ENCODE measurements around the gene RBP5. TPM values are rescaled to one million over a fixed set of nuclear protein-coding genes. Genes with fewer than 3 reads are reported as not detected.
A peak's percentile ranks its signal among the peaks of the same experiment; 100 is the strongest.

Gene RBP5
- total RNA-seq, 1 donor from 2014 or later = not detected

DNA sequence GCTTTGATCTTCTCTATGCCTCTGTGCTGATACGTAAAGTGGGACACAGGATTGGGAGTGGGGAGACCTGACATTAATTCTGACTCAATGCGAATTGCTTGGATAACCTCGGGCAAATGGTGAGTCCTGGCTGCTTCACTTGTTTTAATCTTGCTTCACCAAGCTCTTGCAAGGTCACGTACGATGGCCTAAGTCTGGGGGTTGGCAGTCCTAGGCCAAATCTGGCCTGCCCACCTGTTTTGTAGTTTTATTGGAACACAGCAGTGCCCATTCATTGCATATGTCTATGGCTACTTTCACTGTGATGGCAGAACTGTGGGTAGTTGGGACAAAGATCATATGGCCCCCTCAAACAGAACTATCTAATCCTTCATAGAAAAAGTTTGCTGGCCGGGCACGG lies 14.9 kb upstream of the RBP5 start:
- Mint-ChIP-seq H3K27me3 (no peaks in the 10 kb centered on the region), H3K9me3 (no peaks in the 10 kb centered on the region), H3K4me1 (no peaks in the 10 kb centered on the region), H3K36me3 (ENCODE audit: low read depth) (peaks cover 7% of the 10 kb centered on the region), H3K27ac (no peak overlapping the region), H3K4me3 (no peak overlapping the region)
- intact Hi-C loops (cut with micrococcal nuclease) = no loop called here
- CTCF ChIA-PET = interaction anchor here (0.7 to 1.8 kb wide), 3 partner anchors 36 to 274 kb away, joined by 3 to 6 read pairs (median 4); partner anchors contain the start of gene LPCAT3
- POLR2A ChIA-PET = no interaction called here
- TF ChIP-seq, protein P1, sequence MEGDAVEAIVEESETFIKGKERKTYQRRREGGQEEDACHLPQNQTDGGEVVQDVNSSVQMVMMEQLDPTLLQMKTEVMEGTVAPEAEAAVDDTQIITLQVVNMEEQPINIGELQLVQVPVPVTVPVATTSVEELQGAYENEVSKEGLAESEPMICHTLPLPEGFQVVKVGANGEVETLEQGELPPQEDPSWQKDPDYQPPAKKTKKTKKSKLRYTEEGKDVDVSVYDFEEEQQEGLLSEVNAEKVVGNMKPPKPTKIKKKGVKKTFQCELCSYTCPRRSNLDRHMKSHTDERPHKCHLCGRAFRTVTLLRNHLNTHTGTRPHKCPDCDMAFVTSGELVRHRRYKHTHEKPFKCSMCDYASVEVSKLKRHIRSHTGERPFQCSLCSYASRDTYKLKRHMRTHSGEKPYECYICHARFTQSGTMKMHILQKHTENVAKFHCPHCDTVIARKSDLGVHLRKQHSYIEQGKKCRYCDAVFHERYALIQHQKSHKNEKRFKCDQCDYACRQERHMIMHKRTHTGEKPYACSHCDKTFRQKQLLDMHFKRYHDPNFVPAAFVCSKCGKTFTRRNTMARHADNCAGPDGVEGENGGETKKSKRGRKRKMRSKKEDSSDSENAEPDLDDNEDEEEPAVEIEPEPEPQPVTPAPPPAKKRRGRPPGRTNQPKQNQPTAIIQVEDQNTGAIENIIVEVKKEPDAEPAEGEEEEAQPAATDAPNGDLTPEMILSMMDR (IDR thresholded peaks at IDR 0.05) = no peak
- DNase-seq = no peak
- ATAC-seq (ENCODE audit: low read depth) = no peak

DNA sequence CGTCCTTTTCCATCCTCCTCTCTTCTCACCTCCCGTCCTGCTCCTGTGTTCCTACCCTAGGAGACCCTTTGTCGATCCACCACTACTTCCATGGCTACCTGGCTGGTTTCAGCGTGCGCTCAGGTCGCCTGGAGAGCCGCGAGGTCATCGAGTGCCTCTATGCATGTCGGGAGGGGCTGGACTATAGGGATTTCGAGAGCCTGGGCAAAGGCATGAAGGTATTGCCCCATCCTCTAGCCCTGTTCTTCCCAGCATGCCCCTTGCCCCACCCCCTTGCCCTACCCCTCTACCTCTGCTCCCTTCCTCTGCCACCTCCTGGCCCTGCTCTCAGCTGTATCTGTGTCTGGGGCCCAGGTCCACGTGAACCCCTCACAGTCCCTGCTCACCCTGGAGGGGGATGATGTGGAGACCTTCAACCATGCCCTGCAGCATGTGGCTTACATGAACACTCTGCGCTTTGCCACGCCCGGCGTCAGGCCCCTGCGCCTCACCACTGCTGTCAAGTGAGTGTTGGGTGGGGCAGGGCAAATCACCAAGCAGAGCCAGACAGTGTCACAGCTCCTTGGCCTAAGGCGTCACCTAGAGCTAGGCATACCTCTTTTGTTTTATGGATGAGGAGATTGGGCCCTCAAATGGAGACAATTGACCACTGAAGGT lies 14.2 kb upstream of the RBP5 start:
- no peak for ATAC-seq (ENCODE audit: low read depth)
- CTCF ChIA-PET = interaction anchor here (0.9 to 1.8 kb wide), 3 partner anchors 18 to 274 kb away, joined by 3 to 6 read pairs (median 3); no protein-coding TSS in a partner anchor
- POLR2A ChIA-PET = no interaction called here

DNA sequence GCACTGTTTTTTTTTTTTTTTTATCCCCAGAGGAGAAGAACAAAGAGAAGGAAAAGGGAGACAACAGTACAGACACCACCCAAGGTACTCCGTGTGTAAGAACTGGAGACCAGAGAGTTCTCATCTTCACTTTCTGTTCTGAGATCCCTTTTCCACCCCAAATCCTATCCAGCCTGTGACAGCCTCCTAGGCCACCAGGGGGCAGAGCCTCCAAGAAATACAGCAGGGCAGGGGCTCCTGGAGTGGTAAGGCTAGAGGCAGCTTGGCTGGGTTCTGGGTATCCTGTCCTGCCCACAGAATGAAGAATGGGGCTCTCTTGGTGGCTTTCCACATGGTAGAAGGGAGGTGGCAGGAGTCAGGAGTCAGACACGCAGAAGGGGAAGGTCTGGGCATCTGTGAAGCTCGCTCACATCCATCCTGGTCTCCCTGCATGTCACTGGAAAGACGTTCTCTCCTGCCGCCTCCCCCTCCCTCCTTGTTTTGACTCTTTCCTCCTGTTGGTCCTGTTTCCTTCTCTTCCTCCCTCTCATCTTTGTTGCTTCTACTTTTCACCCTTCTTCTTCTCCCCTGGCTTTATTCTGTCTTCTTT lies 13.5 kb upstream of the RBP5 start:
- DNase-seq (no peak), ATAC-seq (ENCODE audit: low read depth) (peak; percentile 54)
- Mint-ChIP-seq H3K27me3 (no peaks in the 10 kb centered on the region), H3K27ac (no peak overlapping the region), H3K4me1 (no peaks in the 10 kb centered on the region), H3K9me3 (no peaks in the 10 kb centered on the region), H3K36me3 (ENCODE audit: low read depth) (peaks cover 14% of the 10 kb centered on the region), H3K4me3 (no peak overlapping the region)
- TF ChIP-seq, protein P1 (IDR thresholded peaks at IDR 0.05) = no peak
- CTCF ChIA-PET = interaction anchor here (0.9 to 1.2 kb wide), 3 partner anchors 17 to 495 kb away, joined by 3 read pairs; no protein-coding TSS in a partner anchor
- intact Hi-C loops (cut with micrococcal nuclease) = loop anchor here (1.0 kb wide), 2 partner anchors 46 to 496 kb away; no protein-coding TSS in a partner anchor
- POLR2A ChIA-PET = interaction anchor here (0.7 kb wide), 1 partner anchor 757 kb away, joined by 7 read pairs; no protein-coding TSS in a partner anchor

More for the DNA sequence above, 14.2 kb upstream of the RBP5 start:
- Mint-ChIP-seq H3K36me3 (ENCODE audit: low read depth) (peaks cover 11% of the 10 kb centered on the region), H3K27ac (no peak overlapping the region), H3K27me3 (no peaks in the 10 kb centered on the region), H3K4me3 (no peak overlapping the region), H3K9me3 (no peaks in the 10 kb centered on the region), H3K4me1 (no peaks in the 10 kb centered on the region)
- TF ChIP-seq, protein P1 (IDR thresholded peaks at IDR 0.05) = no peak
- DNase-seq = no peak
- intact Hi-C loops (cut with micrococcal nuclease) = loop anchor here (1.0 kb wide), 2 partner anchors 45 to 495 kb away; no protein-coding TSS in a partner anchor

DNA sequence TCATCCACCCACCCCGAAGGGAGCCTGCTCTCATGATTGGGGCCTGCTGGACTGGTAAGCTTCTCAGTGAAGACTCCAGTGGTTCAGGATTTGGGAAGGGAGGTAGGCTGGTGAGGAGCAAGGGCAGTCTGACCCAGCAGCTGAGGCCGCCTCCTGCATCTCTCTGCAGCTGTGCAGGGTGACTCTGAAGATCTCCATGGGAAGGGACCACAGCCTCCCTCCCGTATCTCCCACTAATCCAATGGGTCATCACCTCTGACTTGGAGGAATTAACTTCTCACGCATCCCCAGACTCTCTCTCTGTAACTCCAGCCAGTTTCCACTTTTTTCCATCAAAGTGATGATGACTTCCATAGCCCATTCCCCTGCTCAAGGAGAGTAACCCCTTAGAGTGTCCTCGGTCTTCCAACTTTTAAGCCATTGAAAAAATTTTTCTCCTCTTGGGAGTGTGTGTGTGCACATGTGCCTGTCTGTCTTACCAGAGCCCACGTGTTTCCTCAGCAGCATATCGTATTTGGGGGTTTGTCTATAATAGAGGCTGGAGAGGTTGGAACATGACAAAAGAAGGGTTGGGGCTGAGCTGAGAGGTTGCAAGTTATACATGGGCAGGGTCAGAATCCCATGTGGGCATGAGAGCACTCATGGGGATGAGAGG lies 12.8 kb upstream of the RBP5 start:
- Mint-ChIP-seq H3K4me3 (no peak overlapping the region), H3K27me3 (no peaks in the 10 kb centered on the region), H3K27ac (no peak overlapping the region), H3K36me3 (ENCODE audit: low read depth) (peaks cover 17% of the 10 kb centered on the region), H3K9me3 (no peaks in the 10 kb centered on the region), H3K4me1 (no peaks in the 10 kb centered on the region)
- POLR2A ChIA-PET = interaction anchor here (0.7 kb wide), 1 partner anchor 756 kb away, joined by 7 read pairs; no protein-coding TSS in a partner anchor
- ATAC-seq (ENCODE audit: low read depth) (no peak), DNase-seq (no peak)
- intact Hi-C loops (cut with micrococcal nuclease) = loop anchor here (1.0 kb wide), 2 partner anchors 47 to 497 kb away; no protein-coding TSS in a partner anchor
- TF ChIP-seq, protein P1 (IDR thresholded peaks at IDR 0.05) = no peak
- CTCF ChIA-PET = interaction anchor here (0.9 to 1.2 kb wide), 3 partner anchors 16 to 496 kb away, joined by 3 read pairs; no protein-coding TSS in a partner anchor

All from activated B cell treated with CpG ODN at 0.5 μM for 24 hours (primary cell).